A673 (cell line): ENCODE measurements around the gene USP27X.

Source experiments
- EZH2 ChIP-seq: fragments of 200-600 bp; sonication (generic); IDR thresholded peaks from 2 replicates; pipeline ENCODE4 v1.6.1; 2017; ENCODE audit warnings: borderline replicate concordance, low read depth, mild to moderate bottlenecking, mixed read lengths, antibody characterized with exemption, low read length; ENCODE audit not compliant: poor library complexity, severe bottlenecking
- TF ChIP-seq, protein P1 (sequence below): fragments of 300-800, 200-600 bp; sonication (generic); conservative IDR thresholded peaks from 2 replicates; pipeline ENCODE4 v1.5.1; 2017; ENCODE audit warnings: low read depth, mild to moderate bottlenecking, antibody characterized with exemption, low read length, moderate library complexity, mixed read lengths

DNA sequence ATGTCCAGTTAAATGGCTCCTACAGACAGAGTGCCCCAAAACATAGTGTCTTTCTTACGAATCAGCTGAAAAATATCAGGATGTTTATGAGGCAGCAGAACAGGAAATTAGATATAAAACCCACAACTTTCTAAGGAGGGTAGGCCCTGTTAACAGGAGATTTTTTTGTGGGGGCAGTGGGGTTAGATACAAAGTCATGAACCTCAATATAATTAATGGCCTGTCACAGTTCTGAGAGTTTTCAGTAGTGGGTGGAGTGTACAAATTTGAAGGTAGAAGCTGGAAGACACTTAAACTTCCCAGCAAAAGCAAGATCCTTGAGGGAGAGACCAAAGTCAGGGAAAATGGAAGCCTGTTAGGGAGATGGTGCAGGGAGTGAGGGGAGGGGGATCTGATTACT lies 32.8 kb upstream of the USP27X start:
- TF ChIP-seq, protein P1, sequence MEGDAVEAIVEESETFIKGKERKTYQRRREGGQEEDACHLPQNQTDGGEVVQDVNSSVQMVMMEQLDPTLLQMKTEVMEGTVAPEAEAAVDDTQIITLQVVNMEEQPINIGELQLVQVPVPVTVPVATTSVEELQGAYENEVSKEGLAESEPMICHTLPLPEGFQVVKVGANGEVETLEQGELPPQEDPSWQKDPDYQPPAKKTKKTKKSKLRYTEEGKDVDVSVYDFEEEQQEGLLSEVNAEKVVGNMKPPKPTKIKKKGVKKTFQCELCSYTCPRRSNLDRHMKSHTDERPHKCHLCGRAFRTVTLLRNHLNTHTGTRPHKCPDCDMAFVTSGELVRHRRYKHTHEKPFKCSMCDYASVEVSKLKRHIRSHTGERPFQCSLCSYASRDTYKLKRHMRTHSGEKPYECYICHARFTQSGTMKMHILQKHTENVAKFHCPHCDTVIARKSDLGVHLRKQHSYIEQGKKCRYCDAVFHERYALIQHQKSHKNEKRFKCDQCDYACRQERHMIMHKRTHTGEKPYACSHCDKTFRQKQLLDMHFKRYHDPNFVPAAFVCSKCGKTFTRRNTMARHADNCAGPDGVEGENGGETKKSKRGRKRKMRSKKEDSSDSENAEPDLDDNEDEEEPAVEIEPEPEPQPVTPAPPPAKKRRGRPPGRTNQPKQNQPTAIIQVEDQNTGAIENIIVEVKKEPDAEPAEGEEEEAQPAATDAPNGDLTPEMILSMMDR: no peak
- TF ChIP-seq EZH2: no peak
